Colonic mucosa (tissue), 4 donors: ENCODE data around the gene RNF10. TPM values are rescaled to one million over a fixed set of nuclear protein-coding genes. Genes with fewer than 3 reads are reported as not detected.
"Not testable (repeated sequence)": the region's sequence is repeated elsewhere in the genome, so short reads cannot be mapped to it uniquely, and the experiment has no call there.

Source experiments
- DNase-seq: peaks from one replicate; pipeline ENCODE4 v3.0.0-alpha.2; 2020
- H3K27ac ChIP-seq: fragments of 200-600 bp; one replicate; pipeline ENCODE4 v1.8.0; 2021
- H3K27me3 ChIP-seq: fragments of 200-600 bp; one replicate; pipeline ENCODE4 v1.8.0; 2021
- H3K36me3 ChIP-seq: fragments of 200-600 bp; one replicate; pipeline ENCODE4 v1.8.0; 2021
- H3K4me1 ChIP-seq: fragments of 200-600 bp; one replicate; pipeline ENCODE4 v1.8.0; 2021; ENCODE audit warnings: mild to moderate bottlenecking
- H3K4me3 ChIP-seq: fragments of 200-600 bp; one replicate; pipeline ENCODE4 v1.8.0; 2021
- H3K9ac ChIP-seq, 2 donors: one replicate each; pipeline ENCODE4 v1.7.0; 2013; ENCODE audit warnings: control low read depth in 2 of 2, low read depth in 2 of 2, low read length in 2 of 2
- H3K9me3 ChIP-seq: fragments of 200-600 bp; one replicate; pipeline ENCODE4 v1.8.0; 2021
- CTCF ChIP-seq: fragments of 200-600 bp; IDR thresholded peaks from one replicate; pipeline ENCODE4 v1.8.0; 2022; ENCODE audit warnings: antibody characterized with exemption, mild to moderate bottlenecking
- intact Hi-C: fragments of 100-400 bp; cut with DNase I; formaldehyde crosslinking; loops from one replicate; pipeline ENCODE4 v1.14.1; 2022
- total RNA-seq, 2 donors: library from RNA; stranded (reverse); fragmentation: NEBNext Ultra II Directional in 1 of 2; extraction: Animal tissue kit (Norgen Biotek cat#: 25700) in 1 of 2; gene quantifications; one replicate each; pipeline ENCODE4 v1.2.1, GENCODE V29; 2021
- donor health status: healthy.
- donor health status: DM: no; HTN: no; CAD: no.
- donor health status: DM: no; HTN: no; CAD: no.

RNF10 gene
- total RNA-seq, 2 donors from 2014 or later, result 199 to 226 TPM

- Histone ChIP-seq H3K4me3 (no peak overlapping the region), H3K27me3 (no peaks in the 10 kb centered on the region), H3K9ac (no peak overlapping the region), H3K27ac (no peak overlapping the region), H3K9me3 (no peaks in the 10 kb centered on the region), H3K36me3 (no peaks in the 10 kb centered on the region), H3K4me1 (no peaks in the 10 kb centered on the region)
- intact Hi-C loops, result loop anchor here (10.0 kb wide), 1 partner anchor 507 kb away; no protein-coding TSS in a partner anchor
- TF ChIP-seq CTCF, result no peak
- DNase-seq, result no peak
These were observed 63.7 kb downstream of the RNF10 start for GRCh38 chr12:120597861-120598260.

GRCh38 chr12:120598674-120599463 is 64.7 kb downstream of the RNF10 start:
- TF ChIP-seq CTCF, result no peak
- no peaks in the 10 kb centered on the region for H3K27me3 ChIP-seq
- no peak for DNase-seq
- no peak overlapping the region for H3K9ac ChIP-seq
- intact Hi-C loops, result loop anchor here (10.0 kb wide), 1 partner anchor 506 kb away; no protein-coding TSS in a partner anchor
- no peaks in the 10 kb centered on the region for H3K9me3 ChIP-seq
- H3K36me3 ChIP-seq, result no peaks in the 10 kb centered on the region
- H3K4me1 ChIP-seq, result no peaks in the 10 kb centered on the region
- H3K27ac ChIP-seq, result no peak overlapping the region
- no peak overlapping the region for H3K4me3 ChIP-seq

GRCh38 chr12:120599672-120600552 is 65.8 kb downstream of the RNF10 start:
- intact Hi-C loops, result loop anchor here (10.0 kb wide), 1 partner anchor 505 kb away; no protein-coding TSS in a partner anchor
- Histone ChIP-seq H3K9me3 (no peaks in the 10 kb centered on the region), H3K36me3 (no peaks in the 10 kb centered on the region), H3K4me3 (no peak overlapping the region), H3K4me1 (no peaks in the 10 kb centered on the region), H3K27me3 (no peaks in the 10 kb centered on the region), H3K27ac (no peak overlapping the region), H3K9ac (no peak overlapping the region)
- TF ChIP-seq CTCF, result no peak
- DNase-seq, result no peak

DNA sequence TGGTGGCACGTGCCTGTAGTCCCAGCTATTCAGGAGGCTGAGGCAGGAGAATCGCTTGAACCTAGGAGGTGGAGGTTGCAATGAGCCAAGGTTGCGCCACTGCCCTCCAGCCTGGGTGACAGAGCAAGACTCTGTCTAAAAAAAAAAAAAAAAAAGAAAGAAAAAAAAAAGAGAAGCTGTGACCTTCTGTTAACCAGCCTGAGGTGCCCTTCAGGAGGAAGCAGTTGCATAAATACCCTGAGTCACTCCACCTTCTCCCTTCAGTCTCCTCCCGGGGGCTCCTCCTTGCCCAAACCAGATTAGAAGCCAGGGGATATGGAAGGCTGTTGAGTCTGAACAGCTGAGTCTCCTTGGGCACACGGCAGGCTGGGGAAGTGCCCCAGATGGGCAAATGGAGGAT is 68.3 kb downstream of the RNF10 start:
- H3K4me3 ChIP-seq, H3K9me3 ChIP-seq, H3K36me3 ChIP-seq, intact Hi-C loops, H3K27me3 ChIP-seq, H3K27ac ChIP-seq, DNase-seq, H3K4me1 ChIP-seq, H3K9ac ChIP-seq: not testable (repeated sequence)

DNA sequence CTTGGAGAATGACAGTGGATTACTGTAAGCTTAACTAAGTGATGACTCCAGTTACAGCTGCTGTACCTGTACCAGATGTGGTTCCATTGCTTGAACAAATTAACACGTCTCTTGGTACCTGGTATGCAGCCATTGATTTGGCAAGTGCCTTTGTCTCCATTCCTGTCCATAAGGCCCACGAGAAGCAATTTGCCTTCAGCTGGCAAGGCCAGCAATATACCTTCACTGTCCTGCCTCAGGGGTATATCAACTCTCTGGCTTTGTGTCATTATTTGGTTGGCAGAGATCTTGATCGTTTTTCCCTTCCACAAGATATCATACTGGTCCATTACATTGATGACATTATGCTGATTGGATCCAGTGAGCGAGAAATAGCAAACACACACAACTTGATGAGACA is 76.4 kb downstream of the RNF10 start:
- Histone ChIP-seq H3K4me1 (no peaks in the 10 kb centered on the region), H3K36me3 (no peaks in the 10 kb centered on the region), H3K27me3 (no peaks in the 10 kb centered on the region), H3K27ac (no peak overlapping the region), H3K9ac (no peak overlapping the region), H3K9me3 (no peaks in the 10 kb centered on the region), H3K4me3 (no peak overlapping the region)
- intact Hi-C loops, result no loop called here
- DNase-seq, result no peak
- TF ChIP-seq CTCF, result no peak

GRCh38 chr12:120611534-120611933 is 77.4 kb downstream of the RNF10 start:
- H3K9ac ChIP-seq, H3K9me3 ChIP-seq, H3K4me3 ChIP-seq, intact Hi-C loops, H3K27ac ChIP-seq, H3K36me3 ChIP-seq, H3K27me3 ChIP-seq, DNase-seq, H3K4me1 ChIP-seq: not testable (repeated sequence)
